ENCODE data around the gene ZNF546.
"Not testable (repeated sequence)": the region's sequence is repeated elsewhere in the genome, so short reads cannot be mapped to it uniquely, and the experiment has no call there.

Gene ZNF546

DNA sequence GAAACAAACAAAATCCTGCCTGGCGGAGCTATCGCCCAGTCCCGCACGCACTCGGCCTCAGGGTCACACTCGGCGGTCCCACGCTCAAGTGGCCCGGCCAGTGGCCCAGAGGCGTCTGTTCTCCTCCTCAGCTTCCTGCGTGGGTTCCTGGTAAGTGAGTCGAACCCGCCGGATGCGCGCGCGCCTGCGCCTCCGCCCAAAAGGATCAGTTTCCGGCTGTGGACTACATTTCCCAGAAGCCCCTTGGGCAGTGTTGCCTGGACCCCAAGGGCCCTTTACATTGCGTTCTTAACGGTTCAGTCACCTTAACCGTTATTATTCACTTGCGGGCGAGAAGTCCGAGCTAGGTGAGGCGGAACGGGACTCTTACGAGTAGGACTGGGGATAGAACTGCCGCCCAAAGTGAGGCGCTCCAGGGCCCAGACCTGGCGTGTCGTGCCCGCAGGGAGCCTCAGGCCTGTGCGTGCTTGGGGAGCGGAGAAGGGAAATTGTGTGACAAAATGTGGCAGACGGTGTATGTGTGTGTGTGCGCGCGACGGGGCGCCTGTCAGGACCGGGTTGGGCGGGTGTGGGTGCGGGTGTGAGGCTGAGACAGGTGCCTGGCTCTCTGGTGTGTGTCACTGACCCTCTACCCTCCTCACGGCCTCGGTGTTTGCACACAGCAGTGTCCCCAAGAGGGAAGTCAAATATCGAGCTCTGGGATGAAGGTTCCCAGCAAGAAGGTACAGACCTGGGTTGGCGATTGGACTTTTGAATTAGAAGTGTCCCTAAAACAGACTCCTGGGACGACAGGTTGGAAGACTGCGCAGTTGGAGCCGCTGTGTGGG is at the start of gene ZNF546:
Gene ZNF546, plus strand, starts transcription at position 250 of the 827 bp plus-strand sequence. CDS start 1,267 bp downstream, outside the sequence.
- peak; percentile 78 for DNase-seq

DNA sequence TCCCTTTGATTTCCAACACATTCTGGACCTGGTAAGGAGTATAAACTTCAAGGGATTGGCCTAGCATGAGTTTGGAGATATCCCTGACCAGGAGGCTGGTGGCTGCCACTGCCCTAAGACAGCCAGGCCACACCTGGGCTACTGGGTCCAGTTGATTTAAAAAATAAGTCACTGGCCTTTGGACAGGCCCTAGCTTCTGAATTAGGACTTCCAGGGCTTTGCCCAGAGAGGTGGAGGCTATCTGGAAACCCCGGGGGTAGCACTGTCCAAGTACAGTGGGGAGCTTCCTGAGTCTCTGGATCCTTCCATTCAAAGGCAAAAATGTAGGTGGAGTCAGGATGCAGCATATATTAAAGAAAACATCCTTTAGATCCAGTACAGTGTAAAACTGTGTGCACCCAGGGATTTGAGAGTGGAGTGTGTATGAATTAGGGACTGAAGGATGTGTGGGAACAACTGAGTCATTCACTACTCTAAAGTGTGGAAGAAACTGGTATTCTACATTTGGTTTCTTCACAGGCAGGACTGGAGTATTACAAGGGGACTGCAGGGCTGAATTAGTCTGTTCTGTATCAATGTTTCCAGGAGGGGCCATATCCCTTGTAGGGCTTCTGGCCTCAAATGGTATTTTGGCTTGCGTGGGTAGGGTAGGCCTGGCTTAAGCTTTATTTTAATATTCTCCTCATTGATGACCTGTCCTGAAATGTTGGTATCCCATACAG is 47.7 kb upstream of the ZNF546 start:
- DNase-seq: no peak

DNA sequence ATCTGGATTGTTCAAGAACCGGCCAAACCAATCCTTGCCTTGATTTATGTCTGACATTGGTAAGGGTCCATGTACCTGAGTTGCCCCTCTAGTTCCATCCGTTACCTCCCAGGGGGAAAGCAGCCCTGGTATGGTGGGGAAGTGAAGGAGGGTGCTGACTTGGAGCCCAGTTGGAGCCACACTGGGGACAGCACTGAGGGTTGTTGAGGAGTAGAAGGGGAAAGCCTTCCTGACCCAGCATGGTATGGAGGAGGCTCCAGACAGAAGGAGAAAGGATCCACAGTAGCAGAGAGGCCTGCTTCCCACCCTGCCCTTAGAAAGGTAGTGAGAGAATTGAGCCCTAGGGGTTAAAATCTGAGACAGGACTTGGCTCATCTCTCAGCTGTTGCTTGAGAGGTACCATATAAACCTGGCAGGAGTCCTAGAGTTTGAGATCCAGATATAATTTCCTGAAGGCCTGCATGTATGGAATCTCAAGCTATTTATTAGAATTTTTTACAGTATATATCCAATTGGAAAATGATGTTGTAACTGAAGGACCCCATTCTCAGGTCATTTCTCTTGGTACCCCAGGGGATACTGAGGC is 45.7 kb upstream of the ZNF546 start:
- no peak for DNase-seq

DNA sequence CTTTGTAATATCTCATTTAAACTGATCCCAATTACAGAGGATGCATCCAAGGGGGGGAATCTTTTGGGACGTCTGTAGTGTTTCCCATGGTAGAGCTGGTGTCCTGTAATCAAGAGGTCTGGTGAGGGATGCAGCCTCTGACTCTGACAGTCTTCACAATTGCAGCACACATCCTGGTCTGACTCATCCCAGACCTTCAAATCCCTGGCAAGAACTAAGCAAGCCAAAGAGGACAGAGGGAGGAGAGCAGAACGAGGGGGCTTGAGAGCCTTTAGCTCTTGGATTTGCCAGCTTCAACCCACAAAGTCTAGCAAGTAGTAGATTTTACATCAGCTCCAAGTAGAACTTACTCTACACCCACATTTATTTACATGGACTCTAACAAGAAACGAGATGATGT is 45.2 kb upstream of the ZNF546 start:
- DNase-seq: no peak

DNA sequence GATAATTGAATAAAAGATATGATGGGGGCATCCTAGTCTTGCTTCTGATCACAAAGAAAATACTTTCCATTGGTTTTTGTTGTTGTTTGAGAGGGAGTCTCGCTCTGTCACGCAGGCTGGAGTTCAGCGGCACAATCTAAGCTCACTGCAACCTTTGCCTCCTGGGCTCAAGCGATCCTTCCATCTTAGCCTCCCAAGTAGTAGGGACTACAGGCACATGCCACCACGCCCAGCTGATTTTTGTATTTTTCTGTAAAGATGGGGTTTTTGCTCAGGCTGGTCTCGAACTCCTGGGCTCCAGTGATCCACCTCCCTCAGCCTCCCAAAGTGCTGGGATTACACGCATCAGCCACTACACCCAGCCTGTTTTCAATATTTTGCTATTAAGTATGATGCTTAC is 42.9 kb upstream of the ZNF546 start:
- no peak for DNase-seq

DNA sequence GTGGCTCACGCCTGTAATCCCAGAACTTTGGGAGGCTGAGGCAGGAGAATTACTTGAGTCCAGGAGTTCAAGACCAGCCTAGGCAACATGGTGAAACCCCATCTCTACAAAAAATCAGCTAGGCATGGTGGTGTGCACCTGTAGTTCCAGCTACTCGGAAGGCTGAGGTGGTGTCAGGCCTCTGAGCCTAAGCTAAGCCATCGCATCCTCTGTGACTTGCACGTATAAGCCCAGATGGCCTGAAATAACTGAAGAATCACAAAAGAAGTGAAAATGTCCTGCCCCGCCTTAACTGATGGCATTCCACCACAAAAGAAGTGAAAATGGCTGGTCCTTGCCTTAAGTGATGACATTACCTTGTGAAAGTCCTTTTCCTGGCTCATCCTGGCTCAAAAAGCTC is 39.0 kb upstream of the ZNF546 start:
- DNase-seq: not testable (repeated sequence)

DNA sequence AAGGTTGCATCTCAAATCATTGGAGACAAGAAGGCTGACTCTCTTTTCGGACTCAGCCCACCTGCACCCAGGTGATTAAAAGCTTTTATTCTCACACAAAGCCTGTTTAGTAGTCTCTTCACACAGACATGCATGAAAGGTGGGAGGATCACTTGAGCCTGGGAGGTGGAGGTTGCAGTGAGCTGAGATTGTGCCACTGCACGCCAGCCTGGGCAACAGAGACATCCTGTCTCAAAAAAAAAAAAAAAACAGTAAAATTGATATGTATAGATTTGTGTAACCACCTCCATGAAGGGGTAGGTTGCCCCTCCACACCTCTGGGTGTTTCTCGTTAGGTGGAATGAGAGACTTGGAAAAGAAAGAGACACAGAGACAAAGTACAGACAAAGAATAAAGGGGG is 37.9 kb upstream of the ZNF546 start:
- DNase-seq: not testable (repeated sequence)

DNA sequence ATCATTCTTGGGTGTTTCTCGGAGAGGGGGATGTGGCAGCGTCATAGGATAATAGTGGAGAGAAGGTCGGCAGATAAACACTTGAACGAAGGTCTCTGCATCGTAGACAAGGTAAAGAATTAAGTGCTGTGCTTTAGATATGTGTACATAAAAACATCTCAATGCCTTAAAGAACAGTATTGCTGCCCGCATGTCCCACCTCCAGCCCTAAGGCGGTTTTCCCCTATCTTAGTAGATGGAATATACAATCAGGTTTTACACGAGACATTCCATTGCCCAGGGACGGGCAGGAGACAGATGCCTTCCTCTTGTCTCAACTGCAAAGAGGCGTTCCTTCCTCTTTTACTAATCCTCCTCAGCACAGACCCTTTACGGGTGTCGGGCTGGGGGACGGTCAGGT is 37.5 kb upstream of the ZNF546 start:
- DNase-seq: not testable (repeated sequence)

DNA sequence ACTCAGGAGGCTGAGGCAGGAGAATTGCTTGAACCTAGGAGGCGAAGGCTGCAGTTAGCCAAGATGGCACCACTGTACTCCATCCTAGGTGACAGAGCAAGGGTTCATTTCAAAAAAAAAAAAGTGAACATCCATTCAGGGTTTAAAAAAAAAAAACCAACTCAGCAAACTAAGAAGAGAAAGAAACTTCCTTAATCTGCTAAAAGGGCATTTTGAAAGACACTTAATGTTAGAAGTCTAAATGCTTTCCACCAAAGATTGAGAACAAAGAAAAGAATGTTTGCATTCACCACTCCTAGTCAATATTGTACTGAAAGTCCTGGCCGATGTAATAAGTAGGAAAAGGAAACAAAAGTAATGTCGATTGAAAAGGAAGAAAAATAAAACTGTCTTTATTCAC is 33.0 kb upstream of the ZNF546 start:
- DNase-seq: no peak

DNA sequence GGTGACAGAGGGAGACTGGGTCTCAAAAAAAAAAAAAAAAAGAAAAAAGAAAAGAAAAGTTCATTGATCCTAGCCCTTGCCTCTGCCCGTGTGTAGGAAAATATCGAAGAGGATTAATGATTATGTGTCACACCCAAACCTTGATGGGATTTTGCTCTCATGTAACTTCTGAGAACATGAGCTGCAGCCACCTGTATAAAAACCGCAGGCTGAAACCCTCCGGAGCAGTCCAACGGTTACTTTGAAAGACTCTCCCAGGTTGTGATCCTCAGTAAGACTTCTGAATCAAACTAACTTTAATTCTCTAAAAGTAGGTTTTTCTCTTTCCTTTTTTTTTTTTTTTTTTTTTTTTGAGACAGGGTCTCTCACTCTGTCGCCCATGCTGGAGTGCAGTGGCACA is 30.2 kb upstream of the ZNF546 start:
- no peak for DNase-seq

DNA sequence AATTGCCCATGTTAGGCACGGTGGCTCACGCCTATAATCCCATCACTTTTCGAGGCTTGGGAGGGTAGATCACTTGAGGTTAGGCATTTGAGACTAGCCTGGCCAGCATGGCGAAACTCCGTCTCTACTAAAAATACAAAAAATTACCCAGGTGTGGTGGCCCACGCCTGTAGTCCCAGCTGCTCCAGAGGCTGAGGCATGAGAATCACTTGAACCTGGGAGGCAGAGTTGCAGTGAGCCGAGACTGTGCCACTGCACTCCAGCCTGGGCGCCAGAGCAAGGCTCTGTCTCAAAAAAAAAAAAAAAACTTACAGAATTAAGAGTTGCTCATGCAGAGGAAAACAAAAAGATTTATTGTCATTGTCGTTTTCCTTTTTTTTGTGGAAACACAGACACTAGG is 29.3 kb upstream of the ZNF546 start:
- DNase-seq: no peak

DNA sequence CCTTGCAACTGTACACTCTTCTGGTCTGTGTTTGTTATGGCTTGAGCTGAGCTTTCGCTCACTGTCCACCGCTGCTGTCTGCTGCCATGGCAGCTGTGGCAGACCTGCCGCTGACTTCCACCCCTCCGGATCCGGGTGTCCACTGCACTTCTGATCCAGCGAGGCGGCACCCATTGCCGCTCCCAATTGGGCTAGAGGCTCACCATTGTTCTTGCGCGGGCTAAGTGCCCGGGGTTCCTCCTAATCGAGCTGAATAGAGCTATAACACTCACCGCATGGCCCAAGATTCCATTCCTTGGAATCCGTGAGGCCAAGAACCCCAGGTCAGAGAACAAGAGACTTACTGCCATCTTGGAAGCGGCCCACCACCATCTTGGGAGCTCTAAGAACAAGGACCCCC is 28.1 kb upstream of the ZNF546 start:
- DNase-seq: no peak

DNA sequence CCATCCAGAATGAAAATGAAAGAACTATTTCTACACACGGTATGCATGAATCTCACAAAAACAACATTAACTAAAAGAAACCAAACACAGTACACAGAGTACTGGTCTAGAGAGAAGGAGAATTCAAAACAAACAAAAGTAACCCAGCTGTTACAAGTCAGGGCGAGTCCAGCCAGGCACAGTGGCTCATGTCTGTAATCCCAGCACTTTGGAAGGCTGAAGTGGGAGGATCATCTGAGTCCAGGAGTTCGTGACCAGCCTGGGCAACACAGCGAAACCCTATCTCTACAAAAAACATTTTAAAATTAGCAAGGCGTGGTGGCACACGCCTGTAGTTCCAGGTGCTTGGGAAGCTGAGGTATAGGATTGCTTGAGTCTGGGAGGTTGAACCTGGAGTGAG is 27.6 kb upstream of the ZNF546 start:
- no peak for DNase-seq

DNA sequence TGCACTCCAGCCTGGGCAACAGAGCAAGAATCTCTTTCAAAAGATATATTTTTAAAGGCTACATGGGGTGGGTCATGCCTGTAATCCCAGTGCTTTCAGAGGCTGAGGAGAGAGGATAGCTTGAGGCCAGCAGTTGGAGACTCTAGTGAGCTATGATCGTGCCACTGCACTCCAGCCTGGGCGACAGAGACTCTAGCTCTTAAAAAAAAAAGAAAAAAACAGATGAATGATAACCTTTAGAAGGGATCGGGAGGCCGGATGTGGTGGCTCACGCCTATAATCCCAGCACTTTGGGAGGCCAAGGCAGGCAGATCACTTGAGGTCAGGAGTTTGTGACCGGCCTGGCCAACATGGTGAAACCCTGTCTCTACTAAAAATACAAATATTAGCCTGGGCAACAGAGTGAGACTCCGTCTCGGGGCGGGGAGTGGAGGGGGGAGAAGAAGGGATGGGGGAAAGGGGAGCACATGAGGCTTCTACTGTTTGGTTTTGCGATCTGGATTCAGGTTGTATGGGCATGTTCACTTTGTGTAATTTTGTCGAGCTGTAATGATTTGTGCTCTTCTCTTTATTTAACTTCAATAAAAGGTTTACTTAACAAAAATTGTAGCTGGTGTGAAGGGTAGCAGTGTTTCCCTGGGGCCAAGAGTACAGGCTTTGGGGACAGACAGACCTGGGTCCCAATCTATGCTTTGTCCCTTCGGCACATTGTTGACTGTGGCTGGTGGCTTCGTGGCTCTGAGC is 27.0 kb upstream of the ZNF546 start:
- no peak for DNase-seq

DNA sequence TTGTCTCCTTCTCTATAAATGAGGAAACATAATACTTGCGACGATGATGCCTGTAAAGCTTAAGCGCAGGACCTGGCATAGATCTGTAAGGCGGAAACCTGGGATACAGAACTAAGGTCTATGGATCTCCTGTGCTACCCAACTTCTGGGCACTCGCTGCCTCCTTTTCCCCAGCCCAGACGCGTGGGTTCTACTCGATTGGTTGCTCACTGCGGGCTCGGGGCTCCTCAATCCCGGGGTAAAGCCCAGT is 26.5 kb upstream of the ZNF546 start:
- no peak for DNase-seq

DNA sequence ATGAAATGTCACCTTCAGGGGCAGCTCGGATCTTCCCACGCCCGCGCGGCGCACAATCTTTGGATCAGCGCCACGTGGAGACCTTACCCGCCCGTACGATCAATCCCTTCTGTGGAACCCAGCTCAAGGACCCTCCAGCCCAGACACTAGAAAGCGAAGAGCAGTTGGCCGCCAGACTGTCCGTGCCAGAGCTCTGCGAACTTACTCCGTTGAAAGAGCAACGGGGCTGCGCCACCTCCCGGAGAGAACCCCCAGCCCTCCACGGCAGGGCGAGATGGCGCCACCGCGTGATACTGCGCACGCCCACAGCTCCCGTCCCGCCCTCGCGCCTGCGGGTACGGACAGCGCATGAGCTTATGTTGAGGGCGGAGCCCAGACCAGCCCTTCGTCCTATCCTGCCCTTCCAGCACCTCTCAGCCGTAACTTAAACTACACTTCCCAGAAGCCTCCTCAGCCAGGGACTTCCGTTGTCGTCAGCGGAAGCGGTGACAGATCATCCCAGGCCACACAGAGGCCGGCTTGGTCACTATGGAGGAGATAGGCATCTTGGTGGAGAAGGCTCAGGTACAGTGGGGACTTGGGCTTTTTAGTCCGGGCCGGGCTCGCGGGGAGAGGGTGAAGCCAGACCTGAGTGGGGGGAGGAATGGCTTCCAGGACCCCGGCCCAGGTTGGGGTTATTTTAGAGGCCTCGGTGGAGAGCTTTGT is 26.0 kb upstream of the ZNF546 start, which contains the start of gene PSMC4:
Gene PSMC4, plus strand, starts transcription at position 491 of the 705 bp plus-strand sequence. Its CDS starts 38 bp downstream, at position 529.
- peak; percentile 98 for DNase-seq

DNA sequence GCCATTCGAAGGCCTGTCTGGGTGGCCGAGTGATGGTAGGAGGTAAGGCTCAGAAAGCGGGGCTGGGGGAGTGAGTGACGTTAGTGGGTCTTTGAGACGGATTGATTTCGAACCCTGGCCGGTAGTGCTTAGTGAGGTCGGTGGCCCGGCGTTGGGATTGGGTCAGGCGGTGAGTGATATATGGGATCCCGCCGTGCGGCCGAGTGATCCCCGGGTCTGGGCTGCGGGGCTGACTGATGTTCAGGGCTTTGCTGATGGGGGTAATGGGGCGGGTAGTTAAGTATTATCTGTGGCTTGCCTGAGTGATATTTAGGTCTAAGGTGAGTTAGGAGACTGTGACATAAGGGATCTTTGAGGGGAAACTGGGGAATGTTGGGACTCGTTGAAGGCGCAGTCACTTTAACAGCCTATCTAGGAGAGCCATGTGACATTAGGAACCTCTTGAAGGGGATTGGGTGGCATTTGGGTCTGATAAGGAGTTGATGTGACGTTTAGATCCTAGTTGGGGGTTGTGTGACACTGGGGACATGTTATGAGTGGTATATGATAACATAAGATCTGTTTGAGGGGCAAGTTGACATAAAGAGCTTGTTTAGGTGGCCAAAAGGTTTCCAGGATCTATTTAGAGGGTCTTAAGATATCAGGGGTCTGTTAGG is 25.4 kb upstream of the ZNF546 start:
- no peak for DNase-seq

DNA sequence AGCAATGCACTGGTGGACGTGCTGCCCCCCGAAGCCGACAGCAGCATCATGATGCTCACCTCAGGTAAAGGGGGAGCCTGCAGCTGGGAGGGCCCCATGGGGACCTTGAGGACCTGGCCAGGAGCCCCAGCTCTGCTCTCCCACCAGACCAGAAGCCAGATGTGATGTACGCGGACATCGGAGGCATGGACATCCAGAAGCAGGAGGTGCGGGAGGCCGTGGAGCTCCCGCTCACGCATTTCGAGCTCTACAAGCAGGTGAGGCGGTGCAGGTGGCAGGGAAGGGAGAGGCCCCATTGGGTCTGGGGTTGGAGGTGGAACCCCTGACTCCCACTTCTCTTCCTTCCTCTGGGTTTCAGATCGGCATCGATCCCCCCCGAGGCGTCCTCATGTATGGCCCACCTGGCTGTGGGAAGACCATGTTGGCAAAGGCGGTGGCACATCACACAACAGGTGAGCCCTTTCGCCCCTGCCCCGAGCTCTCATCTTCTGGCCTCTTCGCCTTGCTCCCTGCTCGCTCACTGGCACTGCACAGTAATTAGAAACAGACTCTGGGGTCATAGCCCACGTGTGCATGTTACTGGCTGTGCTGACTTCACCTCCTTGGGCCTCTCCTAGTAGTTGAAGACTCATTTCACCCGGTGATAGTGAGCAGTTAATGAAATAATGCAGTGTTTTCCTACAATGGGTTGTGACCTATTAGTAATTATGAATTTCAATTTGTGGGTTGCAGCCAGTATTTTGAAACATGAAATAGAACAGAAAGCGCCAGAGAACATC is 22.3 kb upstream of the ZNF546 start:
- DNase-seq: no peak

DNA sequence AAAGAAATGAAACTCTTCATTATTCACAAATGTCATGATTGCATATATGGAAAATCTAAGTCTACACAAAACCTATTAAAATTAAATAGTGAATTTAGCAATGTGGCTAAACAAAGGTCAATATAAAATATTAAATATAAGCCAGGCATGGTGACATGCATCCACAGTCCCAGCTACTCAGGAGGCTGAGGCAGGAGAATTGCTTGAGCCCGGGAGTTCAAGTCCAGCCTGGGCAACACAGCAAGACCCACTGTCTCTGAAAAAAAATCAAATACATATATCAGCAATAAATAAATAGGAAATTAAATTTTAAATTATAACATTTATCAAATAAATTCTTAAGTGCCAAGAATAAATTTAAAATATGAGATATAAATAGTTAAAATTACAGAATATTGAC is 14.0 kb upstream of the ZNF546 start:
- DNase-seq: no peak

DNA sequence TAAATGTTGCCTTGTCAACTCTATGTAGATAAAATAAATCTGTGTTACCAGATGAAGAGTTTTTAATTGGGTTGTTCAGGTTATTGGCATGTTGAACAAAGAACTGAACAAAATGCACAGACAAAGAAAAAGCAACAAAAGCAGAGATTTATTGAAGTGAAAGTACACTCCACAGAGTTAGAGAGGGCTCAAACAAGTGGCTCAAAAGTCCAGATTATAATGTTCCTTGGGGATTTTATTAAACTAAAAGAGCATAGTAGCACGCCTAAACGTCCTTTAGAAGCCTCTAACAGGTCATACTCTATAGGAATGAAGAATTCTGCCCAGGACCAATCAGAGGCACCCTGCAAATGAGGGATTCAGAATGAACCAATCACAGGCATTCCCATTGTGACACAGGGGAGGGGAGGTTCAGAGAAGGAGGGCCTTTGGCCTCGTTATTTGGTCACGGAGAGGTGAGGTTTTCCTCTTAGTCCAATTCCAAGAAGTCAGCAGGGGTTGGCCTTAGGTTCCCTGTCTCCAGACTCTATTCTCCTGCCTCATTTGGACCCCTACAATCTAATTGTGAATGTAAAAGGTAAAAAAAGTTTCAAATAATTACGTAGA is 13.1 kb upstream of the ZNF546 start:
- no peak for DNase-seq

DNA sequence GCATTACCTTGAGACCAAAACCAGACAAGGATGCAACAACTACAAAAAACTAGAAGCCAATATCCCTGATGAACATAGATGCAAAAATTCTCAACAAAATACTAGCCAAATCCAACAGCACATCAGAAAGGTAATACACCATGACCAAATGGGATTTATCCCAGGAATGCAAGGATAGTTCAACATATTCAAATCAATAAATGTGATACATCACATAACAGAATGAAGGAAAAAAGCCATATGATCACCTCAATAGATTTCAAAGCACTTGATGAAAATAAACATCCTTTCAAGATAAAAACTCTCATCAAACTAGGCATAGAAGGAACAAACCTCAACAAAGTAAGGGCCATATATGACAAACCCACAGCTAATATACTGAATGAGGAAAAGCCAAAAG is 10.2 kb upstream of the ZNF546 start:
- no peak for DNase-seq

All from COR-L47 (cell line).